OCI-LY7 (cell line): ENCODE results near the gene ITGA4.

Experiments
- CTCF ChIP-seq: fragments of 200-600 bp; sonication (generic); conservative IDR thresholded peaks from 2 replicates; pipeline ENCODE4 v1.5.1; 2014; ENCODE audit warnings: mild to moderate bottlenecking, antibody characterized with exemption, low read length, moderate library complexity, mixed read lengths
- EZH2phosphoT487 ChIP-seq: fragments of 200-600 bp; sonication (generic); IDR thresholded peaks from 2 replicates; pipeline ENCODE4 v1.6.1; 2018; ENCODE audit warnings: low read depth, borderline replicate concordance, mild to moderate bottlenecking, mixed run types, antibody characterized with exemption, low read length, moderate library complexity, mixed read lengths

- TF ChIP-seq CTCF (no peak), EZH2phosphoT487 (no peak)
Measured at GRCh38 chr2:181426672-181427071, 30.5 kb upstream of the ITGA4 start.
